ENCODE results near the gene BDNF. TPM values are rescaled to one million over a fixed set of nuclear protein-coding genes. Genes with fewer than 3 reads are reported as not detected.

The BDNF gene
- polyA plus RNA-seq, 3 donors = 1.6 to 1.7 (median 1.6) TPM

GRCh38 chr11:27707676-27708075 lies 7.4 kb upstream of the BDNF start:
- DNase-seq (ENCODE audit: low read depth in 3 of 3, low spot score in 2 of 3) = no peak

GRCh38 chr11:27705873-27706820 lies 5.9 kb upstream of the BDNF start:
- DNase-seq (ENCODE audit: low read depth in 3 of 3, low spot score in 2 of 3) = no peak

GRCh38 chr11:27703481-27703880 lies 3.2 kb upstream of the BDNF start:
- DNase-seq (ENCODE audit: low read depth in 3 of 3, low spot score in 2 of 3) = no peak

GRCh38 chr11:27702811-27703210 lies 2.6 kb upstream of the BDNF start:
- no peak for DNase-seq (ENCODE audit: low read depth in 3 of 3, low spot score in 2 of 3)

- DNase-seq (ENCODE audit: low read depth in 3 of 3, low spot score in 2 of 3) = no peak
Observed at GRCh38 chr11:27701355-27702105, 1.3 kb upstream of the BDNF start.

GRCh38 chr11:27699926-27700350 lies 317 bp downstream of the BDNF start:
- no peak for DNase-seq (ENCODE audit: low read depth in 3 of 3, low spot score in 2 of 3)

- DNase-seq (ENCODE audit: low read depth in 3 of 3, low spot score in 2 of 3) = no peak
Observed at GRCh38 chr11:27699242-27699925, 871 bp downstream of the BDNF start.

GRCh38 chr11:27698872-27699241 lies 1.4 kb downstream of the BDNF start:
- peak; percentile 67 to 78 (median 71) for DNase-seq (ENCODE audit: low read depth in 3 of 3, low spot score in 2 of 3)

- DNase-seq (ENCODE audit: low read depth in 3 of 3, low spot score in 2 of 3) = no peak
Observed at GRCh38 chr11:27697679-27698275, 2.5 kb downstream of the BDNF start.

- no peak for DNase-seq (ENCODE audit: low read depth in 3 of 3, low spot score in 2 of 3)
Observed at GRCh38 chr11:27696961-27697360, 3.3 kb downstream of the BDNF start.

GRCh38 chr11:27696115-27696514 lies 4.1 kb downstream of the BDNF start:
- no peak for DNase-seq (ENCODE audit: low read depth in 3 of 3, low spot score in 2 of 3)

- no peak for DNase-seq (ENCODE audit: low read depth in 3 of 3, low spot score in 2 of 3)
Observed at GRCh38 chr11:27694992-27695391, 5.3 kb downstream of the BDNF start.

GRCh38 chr11:27693398-27693797 lies 6.9 kb downstream of the BDNF start:
- DNase-seq (ENCODE audit: low read depth in 3 of 3, low spot score in 2 of 3) = no peak

GRCh38 chr11:27692781-27693180 lies 7.5 kb downstream of the BDNF start:
- no peak for DNase-seq (ENCODE audit: low read depth in 3 of 3, low spot score in 2 of 3)

- DNase-seq (ENCODE audit: low read depth in 3 of 3, low spot score in 2 of 3) = no peak
Observed at GRCh38 chr11:27688076-27688475, 12.2 kb downstream of the BDNF start.

- DNase-seq (ENCODE audit: low read depth in 3 of 3, low spot score in 2 of 3) = no peak
Observed at GRCh38 chr11:27681664-27682063, 18.6 kb downstream of the BDNF start.

GRCh38 chr11:27679136-27680015 lies 20.9 kb downstream of the BDNF start:
- DNase-seq (ENCODE audit: low read depth in 3 of 3, low spot score in 2 of 3) = no peak

GRCh38 chr11:27678242-27678641 lies 22.0 kb downstream of the BDNF start:
- DNase-seq (ENCODE audit: low read depth in 3 of 3, low spot score in 2 of 3) = no peak

GRCh38 chr11:27677108-27677507 lies 23.1 kb downstream of the BDNF start:
- DNase-seq (ENCODE audit: low read depth in 3 of 3, low spot score in 2 of 3) = no peak
